Hepatocyte (in vitro differentiated cells): ENCODE results near the gene SNX1.

Source experiments
- CTCF ChIP-seq: fragments of 200-600 bp; sonication (generic); IDR thresholded peaks from 2 replicates; pipeline ENCODE4 v1.5.1; 2016; ENCODE audit warnings: antibody characterized with exemption, mild to moderate bottlenecking; ENCODE audit not compliant: poor library complexity
- EZH2 ChIP-seq: fragments of 200-600 bp; sonication (generic); IDR thresholded peaks from 2 replicates; pipeline ENCODE4 v1.6.1; 2016; ENCODE audit warnings: antibody characterized with exemption, mild to moderate bottlenecking, borderline replicate concordance
- EZH2phosphoT487 ChIP-seq: fragments of 200-600 bp; sonication (generic); IDR thresholded peaks from one replicate; pipeline ENCODE4 v1.6.1; 2018; ENCODE audit warnings: antibody characterized with exemption, mild to moderate bottlenecking, low read depth, moderate library complexity; ENCODE audit not compliant: unreplicated experiment, severe bottlenecking

GRCh38 chr15:64068133-64068532 lies 27.6 kb upstream of the SNX1 start:
- TF ChIP-seq CTCF (no peak), EZH2 (no peak), EZH2phosphoT487 (no peak)
